Measurements from ENCODE around the gene CPEB4.

Gene CPEB4

DNA sequence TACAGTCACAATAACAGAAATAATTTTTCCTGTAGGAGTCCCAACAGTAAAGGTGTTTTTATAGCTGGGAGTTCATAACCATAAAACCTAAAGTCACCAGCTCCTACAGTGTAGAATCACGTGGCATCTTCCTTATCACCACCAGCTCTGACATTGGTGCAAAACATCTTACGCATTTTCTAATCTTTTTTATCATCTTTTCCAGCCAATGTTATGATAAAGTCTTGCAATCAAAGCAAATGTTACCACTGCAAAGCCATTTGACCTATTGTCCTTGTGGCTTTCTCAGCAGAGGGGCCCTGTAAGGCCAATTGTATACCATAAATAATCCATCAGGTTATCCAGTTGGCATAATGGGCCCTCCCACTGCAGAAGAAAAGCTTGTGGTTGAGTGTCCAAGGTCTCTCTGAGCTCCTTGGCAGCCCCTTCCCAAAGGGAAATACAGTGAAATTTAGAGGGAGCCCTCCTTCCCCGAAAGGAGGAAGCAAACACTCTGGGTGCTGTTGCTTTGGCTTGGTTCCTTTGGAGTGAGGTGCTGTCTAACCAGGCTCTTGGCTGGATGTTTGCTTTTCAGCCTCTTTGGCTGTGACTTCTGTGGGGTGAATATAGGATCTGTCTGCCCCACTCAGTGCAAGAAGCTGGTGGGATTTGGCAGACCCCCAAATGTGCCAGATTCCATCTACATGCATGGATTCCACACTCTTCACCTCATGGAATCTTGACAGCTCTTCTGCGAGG, 29.3 kb upstream of the CPEB4 start:
- FAIRE-seq (no peak), DNase-seq (ENCODE audit: insufficient read length, low spot score) (no peak)

DNA sequence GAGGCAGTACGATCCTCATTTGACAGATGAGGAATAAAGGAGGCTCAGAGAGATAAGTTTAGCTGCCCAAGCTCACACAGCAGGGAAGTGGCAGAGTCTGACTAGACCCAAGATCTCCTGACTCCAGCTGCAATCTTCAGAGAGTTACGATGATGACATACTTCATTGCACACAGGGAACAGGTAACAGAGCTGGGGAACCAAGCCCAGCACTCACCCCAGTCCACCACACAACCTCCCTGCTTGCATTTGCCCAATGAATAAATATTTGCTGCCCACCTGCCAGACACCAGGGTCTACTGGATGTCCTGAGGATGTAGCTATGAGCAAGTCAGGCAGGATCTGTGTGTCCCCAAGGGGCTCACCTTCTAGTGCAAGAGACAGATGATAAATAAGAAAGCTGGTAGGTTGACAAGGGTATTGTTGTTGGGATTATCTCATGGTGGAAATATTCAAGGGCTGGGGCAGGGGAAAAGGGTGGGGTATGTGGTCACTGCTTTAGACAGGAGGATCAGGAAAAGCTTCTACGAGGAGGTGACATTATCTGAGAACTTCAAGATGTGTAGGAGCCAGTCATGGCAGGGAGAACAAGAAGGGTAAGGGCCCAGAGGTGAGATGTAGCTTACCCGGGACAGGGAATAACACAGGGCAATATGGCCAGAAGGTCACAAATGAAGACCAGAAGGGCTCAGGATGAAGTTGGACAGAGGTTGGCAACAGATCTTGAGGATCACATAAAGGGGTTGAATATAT, 28.6 kb upstream of the CPEB4 start:
- DNase-seq (ENCODE audit: insufficient read length, low spot score) = no peak
- FAIRE-seq = no peak

DNA sequence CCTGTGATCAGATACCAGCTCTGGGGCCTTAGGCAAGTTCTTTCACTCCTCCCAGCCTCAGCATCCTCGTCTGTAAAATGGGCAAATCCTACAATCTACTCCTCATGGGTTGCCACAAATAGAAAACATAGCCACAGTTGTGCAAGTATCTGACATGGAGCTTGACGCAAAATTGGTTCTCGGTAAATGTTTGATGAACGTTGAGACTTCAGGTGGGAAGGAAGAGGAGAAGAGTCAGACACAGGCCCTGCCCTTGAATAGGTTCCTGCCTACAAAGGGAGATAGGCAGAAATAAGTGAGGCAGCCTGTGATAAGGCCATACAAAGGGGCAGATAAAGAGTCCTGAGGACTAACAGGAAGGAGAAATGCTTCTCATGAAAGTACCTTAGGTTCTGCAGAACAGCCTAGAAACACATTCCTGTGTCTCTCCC, 26.1 kb upstream of the CPEB4 start:
- FAIRE-seq (no peak), DNase-seq (ENCODE audit: insufficient read length, low spot score) (no peak)

DNA sequence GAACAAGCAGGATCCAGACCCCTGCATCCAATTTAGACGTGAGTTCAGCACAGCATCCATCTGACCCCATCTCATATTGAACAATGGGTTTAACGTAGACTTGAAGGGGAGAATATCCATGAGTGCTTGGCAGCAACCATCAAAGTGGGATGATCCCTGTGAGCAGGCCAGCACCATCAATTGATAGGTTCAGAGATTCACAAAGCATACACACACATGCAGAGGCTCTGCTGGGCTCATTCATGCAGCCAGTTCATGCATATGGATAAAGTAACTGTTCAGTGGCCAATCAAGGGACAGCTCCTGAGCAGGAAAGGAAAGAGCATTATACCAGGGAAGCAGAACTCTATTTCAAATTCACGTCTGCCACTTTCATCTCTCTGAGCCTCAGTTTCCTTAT, 24.8 kb upstream of the CPEB4 start:
- DNase-seq (ENCODE audit: insufficient read length, low spot score) (no peak), FAIRE-seq (no peak)

DNA sequence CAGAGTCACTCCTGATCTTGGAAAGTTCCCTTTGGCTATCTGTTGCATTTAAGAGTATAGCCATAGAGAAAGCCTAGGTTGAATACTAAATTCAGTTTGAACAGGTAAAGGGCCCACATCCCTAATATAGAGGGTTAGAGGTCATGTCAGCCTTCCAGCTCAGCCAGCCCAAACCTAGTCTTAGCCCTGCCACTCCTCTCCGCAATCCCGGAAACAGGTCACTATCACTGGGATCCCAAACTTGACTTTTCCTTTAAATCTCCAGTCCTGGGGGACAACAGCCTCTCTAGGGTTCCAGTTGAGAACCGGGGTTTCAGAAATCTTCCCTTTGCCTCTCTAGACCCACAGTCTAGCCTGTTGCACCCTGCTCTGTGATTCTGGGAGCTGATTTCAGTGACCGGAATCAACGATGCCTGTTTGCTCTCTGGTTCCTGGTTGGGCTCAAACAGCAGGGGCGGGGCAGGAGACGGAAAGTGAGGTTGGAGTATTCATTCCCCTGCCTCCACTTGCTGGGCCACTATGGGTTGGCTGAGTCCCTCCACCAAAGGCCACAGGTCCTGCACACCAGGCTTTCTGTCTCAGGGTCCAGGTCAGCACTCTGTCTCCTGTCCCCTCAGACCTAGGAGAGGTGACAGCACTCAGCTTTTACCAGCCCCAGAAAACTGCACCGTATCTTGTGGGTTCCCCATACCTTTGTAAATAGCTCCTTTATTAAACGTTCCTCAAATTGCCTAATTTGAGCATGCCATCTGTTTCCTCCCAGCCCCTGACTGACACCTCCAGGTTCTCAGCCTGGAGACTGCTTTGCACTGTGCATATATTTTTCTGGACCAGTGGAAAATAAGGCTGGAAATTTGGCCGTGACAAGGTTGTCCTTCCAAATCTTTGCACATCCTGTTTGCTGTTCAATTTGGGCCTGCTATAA, 23.8 kb upstream of the CPEB4 start:
- FAIRE-seq = no peak
- no peak for DNase-seq (ENCODE audit: insufficient read length, low spot score)

DNA sequence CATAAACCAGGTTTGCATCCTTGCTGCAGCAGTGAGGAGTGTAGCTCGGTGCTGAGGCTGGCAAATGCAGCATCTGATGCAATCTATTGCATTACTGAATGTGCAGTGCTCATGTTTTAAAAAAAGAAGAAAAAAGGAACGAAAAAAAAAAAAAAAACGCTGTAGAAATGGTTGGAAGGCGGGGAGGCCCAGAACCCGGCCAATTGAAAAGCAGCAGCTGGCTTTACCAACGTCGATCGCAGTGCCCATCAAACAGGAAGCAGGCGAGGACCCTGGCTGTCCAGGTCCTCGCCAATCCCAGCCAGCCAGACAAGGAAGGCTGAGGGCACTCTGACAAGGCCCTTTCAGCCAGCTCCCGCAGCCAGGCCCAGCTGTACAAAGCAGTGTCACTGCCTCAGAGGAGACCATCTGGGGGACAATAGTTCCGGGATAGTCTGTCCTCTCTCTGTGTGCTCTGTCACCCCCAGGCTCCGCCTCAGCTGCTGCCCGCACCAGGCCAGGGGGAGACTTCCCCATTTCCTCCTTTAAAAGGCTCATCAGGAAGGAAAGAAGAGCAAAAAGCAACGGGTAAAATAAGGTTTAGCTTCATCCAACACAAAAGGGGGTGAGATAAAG, 21.8 kb upstream of the CPEB4 start:
- FAIRE-seq (no peak), DNase-seq (ENCODE audit: insufficient read length, low spot score) (no peak)

DNA sequence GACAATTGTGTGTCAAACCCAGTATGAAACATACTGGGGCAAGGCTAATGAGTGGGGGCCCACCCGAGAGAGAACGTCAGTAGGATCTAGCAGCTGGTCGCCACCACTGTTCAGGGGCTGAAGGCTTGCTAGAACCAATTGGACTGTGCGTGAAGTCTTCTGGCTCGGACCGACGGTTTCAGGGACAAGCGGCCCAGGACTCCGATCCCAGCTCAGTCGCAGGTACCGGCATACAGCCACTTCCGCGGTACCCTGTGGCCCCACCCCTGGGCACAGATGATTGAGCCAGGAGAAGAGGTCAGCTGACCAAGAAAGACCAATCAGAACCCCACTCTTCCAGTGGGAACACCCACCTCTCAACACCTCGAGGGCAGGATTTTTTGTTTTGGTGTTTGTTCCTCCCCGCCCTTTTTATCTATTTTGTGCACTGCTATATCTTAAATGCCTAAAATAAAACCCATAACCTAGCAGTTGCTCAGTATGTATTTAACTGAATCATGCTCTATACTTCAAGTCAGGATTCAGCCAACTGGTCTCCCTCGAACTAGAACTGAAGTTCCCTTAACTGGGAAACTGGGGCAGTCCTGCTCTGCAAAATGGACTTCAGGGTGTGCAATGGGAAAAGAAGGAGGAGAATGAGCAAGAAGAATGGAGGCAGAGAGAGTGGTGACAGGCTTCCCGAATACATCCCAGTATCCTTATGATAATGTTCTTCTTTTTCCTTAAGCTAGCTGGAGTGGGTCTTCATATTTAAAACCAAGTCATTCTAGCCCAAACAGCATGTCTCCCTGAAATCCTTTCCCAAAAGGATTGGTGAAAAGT, 21.1 kb upstream of the CPEB4 start:
- no peak for DNase-seq (ENCODE audit: insufficient read length, low spot score)
- FAIRE-seq = no peak

DNA sequence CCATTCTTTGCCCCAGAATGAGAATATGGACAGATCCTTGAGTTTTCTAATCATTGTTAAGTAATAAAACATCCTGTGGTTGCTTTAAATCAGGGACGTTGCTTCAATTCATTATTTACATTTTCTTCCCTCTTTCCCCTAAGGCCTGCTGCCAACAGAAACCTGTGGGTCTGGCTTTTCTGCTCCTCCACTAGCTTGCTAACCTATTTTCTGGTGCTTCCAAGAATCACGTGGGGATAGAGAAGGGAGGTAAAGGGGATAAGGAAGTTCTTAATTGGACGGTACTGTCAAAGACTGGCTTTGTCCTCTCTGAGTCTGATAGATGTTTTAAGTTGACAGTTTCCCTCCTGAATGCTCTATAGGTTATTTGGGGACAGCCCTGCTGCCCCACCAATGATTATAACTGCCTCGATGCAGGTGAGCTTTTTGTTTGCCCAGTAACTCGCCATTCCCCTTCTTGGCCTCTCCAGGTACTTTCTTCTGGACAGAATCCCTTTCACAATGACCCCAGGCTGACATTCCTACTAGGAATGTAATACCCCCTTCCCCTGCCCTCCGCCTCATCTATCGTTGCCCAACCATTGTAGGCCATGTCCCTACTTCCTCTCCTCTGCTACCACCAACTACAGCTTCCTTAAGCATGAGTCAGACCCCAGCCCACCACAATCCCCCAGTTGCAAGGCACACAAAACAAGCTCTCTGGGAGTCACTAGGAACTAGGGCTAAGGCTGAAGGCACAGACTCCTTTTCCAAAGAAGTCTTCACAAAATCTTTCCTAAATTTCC, 19.9 kb upstream of the CPEB4 start:
- FAIRE-seq (no peak), DNase-seq (ENCODE audit: insufficient read length, low spot score) (no peak)

DNA sequence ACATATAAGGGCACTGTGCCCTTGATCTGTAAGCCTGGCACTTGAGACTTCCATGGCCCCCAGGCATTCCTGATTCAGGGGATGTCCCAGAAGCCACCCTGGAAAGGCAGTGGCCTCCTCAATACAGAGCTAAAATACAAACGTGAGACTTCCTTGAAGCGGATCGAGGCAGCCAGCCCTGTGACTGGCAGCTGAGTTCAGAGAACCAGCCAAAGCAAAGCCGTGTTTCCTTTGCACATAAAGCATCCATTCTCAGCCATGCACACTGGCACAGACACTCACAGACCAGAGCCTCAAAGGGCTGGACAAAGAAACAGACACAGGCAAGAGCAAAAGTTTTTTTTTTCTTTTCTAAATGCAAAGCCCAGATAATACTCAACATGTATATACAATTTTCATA, 18.8 kb upstream of the CPEB4 start:
- FAIRE-seq (no peak), DNase-seq (ENCODE audit: insufficient read length, low spot score) (no peak)

DNA sequence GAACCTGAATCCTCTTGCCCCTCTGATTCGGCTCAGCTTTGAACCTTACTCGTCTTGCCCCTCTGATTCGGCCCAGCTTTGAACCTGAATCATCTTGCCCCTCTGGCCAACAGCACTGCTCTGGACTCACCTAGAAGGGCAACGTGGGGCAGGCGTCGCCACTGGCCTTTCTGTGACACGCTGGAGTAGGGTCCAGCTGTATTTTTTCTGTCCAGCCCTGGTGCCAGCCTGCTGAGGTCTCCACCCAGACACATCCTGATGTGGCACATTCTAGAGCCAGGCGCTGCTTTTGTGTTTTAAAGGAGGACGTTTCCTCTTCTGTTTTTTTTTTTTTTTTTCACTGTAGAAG, 15.2 kb upstream of the CPEB4 start:
- FAIRE-seq (no peak), DNase-seq (ENCODE audit: insufficient read length, low spot score) (no peak)

DNA sequence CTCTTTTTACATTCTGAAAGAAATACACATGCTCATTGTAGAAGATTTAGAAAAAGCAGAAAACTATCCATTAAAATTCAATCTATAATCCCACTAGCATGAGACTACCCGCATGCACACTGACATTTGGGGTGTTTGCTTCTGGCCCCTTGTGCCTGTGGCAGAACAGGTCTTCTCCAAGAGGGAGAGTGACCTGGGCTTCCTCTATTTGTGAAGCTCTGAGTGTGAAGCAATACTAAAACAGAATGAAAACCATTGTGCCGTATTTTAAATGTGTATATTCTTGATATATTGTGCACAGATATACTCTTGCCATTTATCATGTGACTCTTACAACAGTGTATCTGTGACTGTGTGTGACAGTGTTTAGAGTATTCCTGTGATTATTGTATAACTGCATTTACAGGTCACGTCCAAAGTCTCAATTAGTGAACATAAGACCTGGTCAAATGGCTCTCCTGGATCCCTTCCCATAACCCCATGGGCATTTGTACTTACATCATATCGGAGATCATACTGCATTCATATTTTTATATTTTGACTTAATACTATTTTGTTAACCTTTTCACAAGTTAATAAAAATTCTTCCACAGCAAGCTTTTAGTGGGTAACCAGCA, 14.7 kb upstream of the CPEB4 start:
- DNase-seq (ENCODE audit: insufficient read length, low spot score) (no peak), FAIRE-seq (no peak)

DNA sequence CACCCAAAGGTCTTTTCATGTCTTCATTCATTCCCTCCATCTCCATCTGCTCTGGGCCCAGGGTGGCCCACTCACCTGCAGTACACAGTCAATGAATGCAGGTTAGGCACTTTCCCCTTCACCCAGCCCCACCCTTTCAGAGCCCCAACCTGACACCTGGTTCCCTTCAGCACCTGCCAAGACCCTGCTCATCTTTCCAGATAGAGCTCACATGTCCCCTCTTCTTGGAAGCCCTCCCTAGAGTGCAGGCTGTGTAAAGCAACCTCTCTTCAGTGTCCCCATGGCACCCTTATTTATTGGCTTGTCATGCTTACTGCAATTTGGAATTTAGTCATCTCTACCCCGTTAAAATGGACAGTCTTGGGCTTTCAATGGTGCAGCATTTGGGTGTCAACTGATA, 13.0 kb upstream of the CPEB4 start:
- no peak for FAIRE-seq

DNA sequence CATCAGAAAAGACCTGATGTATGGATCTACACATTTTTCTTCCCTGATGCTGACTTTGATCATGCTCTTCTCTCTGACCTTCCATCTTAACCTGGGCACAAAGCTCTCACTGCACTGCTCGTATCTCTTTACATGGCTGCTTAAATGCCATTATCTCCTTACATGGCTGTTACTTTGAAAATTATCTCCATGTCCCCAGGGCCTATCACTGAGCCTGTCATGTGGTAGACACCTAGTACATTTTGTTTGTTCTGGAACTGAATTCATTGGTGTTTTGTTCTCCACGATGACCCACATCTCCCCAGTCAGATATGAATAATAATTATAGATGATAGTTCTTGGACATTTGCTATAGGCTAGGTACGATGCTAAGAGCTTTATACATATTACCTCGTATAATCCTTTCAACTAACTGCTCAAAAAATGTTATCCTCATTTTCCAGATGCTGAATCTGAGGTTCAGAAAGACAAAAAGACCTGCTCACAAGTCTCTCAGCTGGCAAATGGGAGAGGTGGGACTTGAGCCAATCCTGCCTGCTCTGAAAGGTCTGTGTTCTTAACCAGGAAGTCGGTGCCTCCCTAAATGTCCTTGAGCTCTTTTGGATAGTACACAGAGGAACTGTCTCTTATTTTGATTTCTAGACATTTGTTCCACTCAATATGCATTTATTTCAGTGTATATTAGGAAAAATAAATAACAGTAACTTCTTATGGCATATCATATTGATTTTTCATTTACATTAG, 9.8 kb upstream of the CPEB4 start:
- DNase-seq (ENCODE audit: insufficient read length, low spot score) (no peak), FAIRE-seq (no peak)

More for the DNA sequence above, 13.0 kb upstream of the CPEB4 start:
- no peak for DNase-seq (ENCODE audit: insufficient read length, low spot score)

DNA sequence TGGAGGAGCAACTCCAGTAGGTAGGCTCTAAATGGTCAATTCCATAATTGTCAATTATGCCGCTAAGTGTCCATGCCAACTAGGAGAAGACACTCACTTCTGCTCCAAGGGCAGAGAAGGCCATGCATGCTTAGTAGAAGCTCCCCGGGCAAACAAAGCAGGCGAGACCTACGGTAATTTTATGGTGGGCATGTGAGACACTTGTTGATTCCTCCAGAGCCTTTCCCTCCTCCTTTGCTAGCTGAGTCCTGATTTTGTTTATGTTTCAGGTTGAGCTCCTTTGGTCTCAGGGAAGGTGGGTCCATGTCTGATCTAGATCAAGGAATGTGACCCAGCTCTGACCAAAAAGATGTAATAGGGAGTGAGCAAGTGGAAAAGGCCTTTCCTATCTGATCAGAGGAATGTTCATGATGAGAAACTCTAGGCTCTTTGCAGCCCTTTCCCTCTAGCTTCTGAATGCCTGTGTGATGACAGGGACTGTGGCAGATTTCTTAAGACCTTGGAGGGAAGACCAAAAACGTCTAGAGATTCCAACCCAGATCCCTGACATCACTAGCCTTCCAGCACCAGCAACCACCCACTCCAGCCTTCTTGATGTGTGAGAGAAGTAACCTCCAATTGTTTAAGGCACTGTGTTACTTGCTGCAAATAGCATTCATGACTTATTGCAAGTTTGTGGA, 7.7 kb upstream of the CPEB4 start:
- DNase-seq (ENCODE audit: insufficient read length, low spot score) = no peak

DNA sequence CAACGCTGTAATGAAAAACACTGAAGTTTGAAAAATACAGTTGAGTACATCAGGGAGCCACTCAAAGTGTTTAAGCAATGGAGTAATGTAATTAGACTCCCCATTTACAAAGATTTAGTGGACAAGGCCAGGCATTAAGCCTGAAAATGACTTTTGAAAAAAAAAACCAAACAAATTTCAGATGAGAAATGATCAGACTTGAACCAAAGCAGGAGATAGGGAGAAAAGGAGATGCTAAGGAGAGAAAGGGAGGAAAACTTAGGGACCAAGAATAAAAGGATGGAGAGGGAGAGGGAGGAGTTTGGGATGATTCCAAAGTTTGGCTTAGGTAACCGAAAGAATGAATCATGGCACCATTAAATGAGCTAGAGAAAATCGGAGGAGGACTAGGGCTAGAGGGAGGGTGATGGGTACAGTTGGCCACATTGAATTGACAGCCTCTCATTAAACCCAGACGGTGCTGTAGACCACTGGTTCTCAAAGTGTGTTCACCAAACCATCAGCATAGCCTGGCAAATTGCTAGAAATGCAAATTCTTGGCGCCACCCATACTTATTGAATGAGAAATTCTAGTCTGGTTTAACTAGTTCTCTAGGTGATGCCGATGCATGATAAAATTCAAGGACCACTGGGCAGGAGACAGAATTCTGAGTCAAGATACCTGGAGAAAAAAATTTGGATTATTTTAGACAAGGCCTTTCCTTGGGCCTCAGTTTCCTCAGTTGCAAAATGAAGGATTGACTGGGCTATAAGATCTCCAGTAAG, 6.2 kb upstream of the CPEB4 start:
- FAIRE-seq (no peak), DNase-seq (ENCODE audit: insufficient read length, low spot score) (no peak)

More for the DNA sequence above, 7.7 kb upstream of the CPEB4 start:
- FAIRE-seq = no peak

DNA sequence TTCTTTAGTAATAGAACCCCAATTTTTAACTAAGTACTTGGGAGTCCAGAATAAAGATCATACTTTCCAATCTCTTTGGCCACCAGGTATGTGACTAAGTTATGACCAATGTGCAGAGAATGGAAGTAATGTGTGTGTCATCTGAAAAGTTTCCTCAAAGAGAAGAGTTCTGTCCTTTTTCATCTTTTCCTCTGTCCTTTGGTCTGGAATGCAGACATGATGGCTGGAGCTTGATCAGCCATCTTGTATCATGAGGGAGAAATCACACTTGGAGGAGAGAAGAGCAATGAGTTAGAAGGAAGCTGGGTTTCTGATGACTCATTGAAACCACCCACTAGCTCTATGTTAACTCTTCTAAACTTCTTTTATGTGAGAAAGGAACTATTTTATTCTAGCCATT, 5.5 kb upstream of the CPEB4 start:
- no peak for DNase-seq (ENCODE audit: insufficient read length, low spot score)
- no peak for FAIRE-seq

DNA sequence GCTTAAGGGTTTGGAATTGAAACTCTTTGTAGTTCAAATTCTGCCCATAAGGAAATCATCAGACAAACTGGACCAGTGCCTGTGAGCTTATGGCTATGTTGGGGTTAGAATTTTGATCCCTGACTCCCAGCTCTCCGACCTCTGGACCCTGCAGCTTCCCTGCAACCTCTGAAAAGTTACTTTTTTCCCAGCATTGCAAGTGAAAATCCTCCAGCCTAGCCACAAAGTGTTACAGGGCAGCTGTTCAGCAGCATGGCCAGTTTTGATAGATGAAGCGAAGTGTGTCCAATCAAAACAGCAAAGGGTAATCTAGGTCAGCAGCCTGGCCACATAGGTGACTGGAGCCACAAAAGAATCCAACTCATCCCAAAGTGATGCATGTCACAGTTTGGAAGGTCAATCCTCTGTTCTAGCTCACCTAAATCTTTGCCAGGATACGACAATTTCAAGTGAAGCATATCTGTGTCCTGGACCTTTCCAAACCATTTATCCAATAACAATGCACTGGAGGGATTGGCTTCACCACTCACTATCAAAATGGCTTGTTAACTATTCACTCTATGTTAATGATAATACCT, 4.7 kb upstream of the CPEB4 start:
- DNase-seq (ENCODE audit: insufficient read length, low spot score) = no peak
- FAIRE-seq = no peak

Measured in GM19239 (cell line).